GM12873 (cell line): ENCODE measurements around the gene HNRNPU.

Experiments
- TF ChIP-seq, protein P1 (sequence below): IDR thresholded peaks from 2 replicates; pipeline ENCODE4 v1.5.1; 2012; ENCODE audit warnings: low read depth, mild to moderate bottlenecking, moderate library complexity, low read length, control low read depth; ENCODE audit not compliant: insufficient read depth; ENCODE audit errors: missing control alignments

The HNRNPU gene

DNA sequence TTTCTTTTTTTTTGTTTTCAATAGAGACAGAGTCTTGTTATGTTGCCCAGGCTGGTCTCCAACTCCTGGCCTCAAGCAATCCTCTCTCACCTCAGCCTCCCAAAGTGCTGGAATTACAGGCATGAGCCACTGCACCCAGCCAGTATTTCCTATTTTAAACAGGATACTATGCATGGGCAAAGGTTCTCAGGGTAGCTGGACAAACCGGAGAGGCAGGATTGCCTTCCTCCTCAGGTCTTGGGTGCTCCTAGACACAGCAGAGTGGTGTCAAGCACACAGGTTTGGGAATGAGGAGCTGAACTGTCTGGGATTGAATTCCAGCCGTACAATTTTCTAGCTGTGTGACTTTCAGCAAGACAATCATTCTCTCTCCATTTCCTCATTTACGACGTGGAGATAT lies 22.9 kb upstream of the HNRNPU start:
- TF ChIP-seq, protein P1, sequence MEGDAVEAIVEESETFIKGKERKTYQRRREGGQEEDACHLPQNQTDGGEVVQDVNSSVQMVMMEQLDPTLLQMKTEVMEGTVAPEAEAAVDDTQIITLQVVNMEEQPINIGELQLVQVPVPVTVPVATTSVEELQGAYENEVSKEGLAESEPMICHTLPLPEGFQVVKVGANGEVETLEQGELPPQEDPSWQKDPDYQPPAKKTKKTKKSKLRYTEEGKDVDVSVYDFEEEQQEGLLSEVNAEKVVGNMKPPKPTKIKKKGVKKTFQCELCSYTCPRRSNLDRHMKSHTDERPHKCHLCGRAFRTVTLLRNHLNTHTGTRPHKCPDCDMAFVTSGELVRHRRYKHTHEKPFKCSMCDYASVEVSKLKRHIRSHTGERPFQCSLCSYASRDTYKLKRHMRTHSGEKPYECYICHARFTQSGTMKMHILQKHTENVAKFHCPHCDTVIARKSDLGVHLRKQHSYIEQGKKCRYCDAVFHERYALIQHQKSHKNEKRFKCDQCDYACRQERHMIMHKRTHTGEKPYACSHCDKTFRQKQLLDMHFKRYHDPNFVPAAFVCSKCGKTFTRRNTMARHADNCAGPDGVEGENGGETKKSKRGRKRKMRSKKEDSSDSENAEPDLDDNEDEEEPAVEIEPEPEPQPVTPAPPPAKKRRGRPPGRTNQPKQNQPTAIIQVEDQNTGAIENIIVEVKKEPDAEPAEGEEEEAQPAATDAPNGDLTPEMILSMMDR: no peak

DNA sequence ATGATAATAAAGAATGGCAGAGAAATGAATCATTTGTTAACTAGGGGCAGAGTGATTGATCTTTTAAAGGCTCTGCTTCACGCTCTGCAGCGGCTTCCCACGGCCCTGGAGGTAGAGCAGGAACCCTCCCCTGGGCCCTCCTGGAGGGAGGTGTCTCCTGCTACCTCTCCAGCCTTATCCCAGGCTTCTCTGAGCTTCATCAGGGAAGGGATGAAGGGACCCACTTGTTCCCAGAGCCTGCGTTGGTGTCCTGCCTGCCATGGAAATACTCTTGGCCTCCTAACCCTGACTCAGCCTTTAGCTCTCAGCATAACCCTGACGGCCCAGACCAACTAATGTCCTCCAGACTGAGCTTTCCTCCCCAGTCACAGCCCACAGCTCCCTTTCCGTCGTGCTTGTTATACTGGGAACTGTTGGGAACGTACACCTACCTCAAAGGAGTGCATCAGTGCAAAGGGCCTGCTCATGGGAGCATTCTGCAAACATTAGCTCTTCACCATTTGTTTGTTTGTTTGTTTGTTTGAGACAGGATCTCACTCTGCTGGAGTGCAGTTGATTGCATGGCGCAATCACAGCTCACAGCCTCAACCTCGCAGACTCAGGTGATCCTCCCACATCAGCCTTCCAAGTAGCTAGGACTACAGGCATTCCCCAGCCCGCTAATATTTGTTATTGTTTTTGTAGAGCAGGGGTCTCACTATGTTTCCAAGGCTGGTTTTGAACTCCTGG lies 17.4 kb upstream of the HNRNPU start:
- TF ChIP-seq, protein P1: no peak

DNA sequence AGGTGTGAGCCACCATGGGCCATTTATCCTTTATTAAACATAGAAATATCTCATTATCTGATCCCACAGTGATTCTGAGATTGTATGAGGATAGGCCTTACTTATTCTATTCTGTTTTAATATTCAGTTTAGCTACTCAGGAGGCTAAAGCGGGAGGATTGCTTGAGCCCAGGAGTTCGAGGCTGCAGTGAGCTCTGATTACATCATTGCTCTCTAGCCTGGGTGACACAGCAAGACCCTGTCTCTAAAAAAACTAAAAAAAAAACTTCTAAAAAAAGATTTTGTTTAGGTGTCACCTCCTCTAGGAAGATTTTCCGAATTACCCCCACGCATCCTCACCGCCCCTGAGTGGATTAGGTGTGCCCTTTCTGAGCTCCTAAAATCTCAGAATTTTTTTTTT lies 14.3 kb upstream of the HNRNPU start:
- TF ChIP-seq, protein P1: no peak

DNA sequence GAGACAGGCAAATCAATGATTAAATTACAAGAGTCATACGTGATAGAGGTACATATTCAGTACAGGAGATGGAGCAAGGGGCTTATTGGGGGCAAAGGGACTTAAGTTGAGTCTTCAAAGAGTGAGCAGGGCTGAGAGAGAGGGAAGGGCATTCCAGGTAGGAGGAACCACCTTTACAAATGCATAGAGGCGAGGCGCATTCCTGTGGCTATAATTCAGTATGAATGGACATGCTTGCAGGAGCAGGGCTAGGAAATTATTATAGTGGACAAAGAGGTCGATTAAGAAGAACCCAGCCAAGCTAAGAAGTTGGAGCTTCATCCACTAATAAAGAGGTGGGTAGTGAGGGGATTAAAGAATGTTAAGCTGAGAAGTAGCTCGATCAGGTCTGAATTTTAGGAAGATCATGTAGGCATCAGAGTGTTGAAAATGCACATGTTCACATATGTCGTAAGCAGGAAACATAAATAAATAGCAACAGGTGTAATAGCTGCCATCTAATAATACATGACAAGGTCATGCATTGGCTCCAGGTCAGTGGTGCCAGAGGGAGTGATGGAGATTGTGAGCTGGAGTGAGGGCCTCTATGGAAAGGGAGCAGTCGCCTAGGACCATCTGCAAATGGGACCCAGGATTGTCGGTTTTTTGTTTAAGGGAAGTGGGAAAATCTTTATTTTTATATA lies 12.0 kb upstream of the HNRNPU start:
- TF ChIP-seq, protein P1: no peak

DNA sequence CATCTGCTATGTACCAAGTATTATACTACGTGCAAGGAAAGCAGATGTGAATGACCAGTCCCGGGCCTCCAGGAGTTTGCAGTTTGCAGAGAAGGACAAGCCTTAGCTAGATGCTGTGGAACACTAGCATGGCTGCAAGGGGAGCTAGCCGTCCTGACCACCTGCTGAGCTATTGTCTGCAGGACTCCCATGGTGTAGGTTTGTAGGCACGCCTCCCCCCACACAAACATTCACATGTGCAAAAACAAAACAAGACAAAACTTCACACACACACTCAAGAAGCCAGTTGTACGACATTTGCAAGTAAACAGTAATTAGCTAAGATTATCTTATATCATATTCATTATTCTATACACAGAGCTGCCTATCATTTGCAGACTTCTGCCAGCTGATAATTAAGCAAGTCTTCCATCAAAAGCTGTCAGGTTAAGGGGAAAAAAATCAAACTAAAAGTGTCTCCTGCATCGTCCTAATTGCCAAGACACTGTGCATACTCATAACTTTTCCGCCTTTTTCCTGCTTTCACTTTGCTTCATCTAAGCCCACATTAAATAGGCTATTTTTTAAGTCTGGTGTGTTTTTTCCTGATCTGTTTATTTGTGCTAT lies 10.7 kb upstream of the HNRNPU start:
- TF ChIP-seq, protein P1: no peak

DNA sequence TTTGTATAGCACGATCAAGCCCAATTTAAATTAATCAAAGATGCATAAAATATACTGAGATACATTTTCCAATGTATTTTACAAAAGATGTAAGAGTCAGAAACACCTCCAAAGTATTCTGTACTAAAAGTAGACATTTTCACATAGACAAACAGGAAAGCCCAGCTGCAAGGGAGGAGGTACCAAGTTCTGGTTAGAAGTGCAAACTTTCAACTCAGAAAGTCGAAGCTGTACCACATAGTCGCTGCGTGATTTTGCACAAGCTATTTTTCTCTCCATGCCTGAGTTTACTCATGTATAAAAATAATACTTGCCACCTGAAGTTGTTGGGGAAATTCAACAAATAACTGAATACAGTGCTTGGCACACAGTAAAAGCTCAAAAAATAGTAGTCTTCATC lies 5.6 kb upstream of the HNRNPU start:
- TF ChIP-seq, protein P1: no peak

DNA sequence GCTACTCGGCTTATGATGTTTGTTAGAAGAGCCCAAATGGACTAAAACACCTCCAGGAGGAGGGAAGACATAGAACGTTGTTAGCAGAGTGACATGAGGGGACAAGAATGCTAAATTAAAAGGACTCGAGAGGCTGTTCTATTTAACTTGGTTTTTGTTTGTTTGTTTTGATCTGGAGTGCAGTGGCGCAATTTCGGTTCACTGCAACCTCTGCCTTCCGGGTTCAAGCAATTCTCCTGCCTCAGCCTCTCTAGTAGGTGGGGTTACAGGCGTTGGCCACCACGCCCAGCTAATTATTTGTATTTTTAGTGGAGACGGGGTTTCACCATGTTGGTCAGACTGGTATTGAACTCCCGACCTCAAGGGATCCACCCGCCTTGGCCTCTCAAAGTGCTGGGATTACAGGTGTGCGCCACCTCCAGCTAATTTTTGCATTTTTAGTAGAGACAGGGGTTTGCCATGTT lies 5.1 kb upstream of the HNRNPU start:
- TF ChIP-seq, protein P1: no peak
